Effector memory CD4-positive, alpha-beta T cell (primary cell): ENCODE data around the gene OR51B4.

Source experiments
- DNase-seq, 3 donors: peaks; one replicate each; pipeline ENCODE4 v3.0.0-alpha.2; 2020
- H3K27ac ChIP-seq: 2 replicates; pipeline ENCODE4 v1.7.0; 2013; ENCODE audit warnings: mild to moderate bottlenecking, low read length, moderate library complexity; ENCODE audit not compliant: insufficient read depth, poor library complexity, severe bottlenecking
- H3K27me3 ChIP-seq: replicated peaks from 2 replicates; pipeline ENCODE4 v1.7.0; 2013; ENCODE audit warnings: mild to moderate bottlenecking, low read length; ENCODE audit not compliant: insufficient read depth, control insufficient read depth, poor library complexity, severe bottlenecking
- H3K36me3 ChIP-seq: 2 replicates; pipeline ENCODE4 v1.7.0; 2013; ENCODE audit warnings: mild to moderate bottlenecking, low read length, moderate library complexity; ENCODE audit not compliant: control insufficient read depth, insufficient read depth
- H3K4me1 ChIP-seq: 2 replicates; pipeline ENCODE4 v1.7.0; 2013; ENCODE audit warnings: low read length, mild to moderate bottlenecking; ENCODE audit not compliant: control insufficient read depth, insufficient read depth, poor library complexity, severe bottlenecking
- H3K4me3 ChIP-seq: 2 replicates; pipeline ENCODE4 v1.7.0; 2013; ENCODE audit warnings: low read length, low read depth, mild to moderate bottlenecking; ENCODE audit not compliant: insufficient read depth, poor library complexity, severe bottlenecking
- H3K9me3 ChIP-seq: 2 replicates; pipeline ENCODE4 v1.7.0; 2013; ENCODE audit warnings: mild to moderate bottlenecking, low read length, moderate library complexity; ENCODE audit not compliant: control insufficient read depth

OR51B4 gene

GRCh38 chr11:5275369-5276110, 26.2 kb downstream of the OR51B4 start:
- no peak overlapping the region for H3K27ac ChIP-seq
- no peaks in the 10 kb centered on the region for H3K9me3 ChIP-seq
- H3K4me1 ChIP-seq = no peaks in the 10 kb centered on the region

GRCh38 chr11:5274395-5274794, 27.4 kb downstream of the OR51B4 start:
- no peak for DNase-seq

More at GRCh38 chr11:5275369-5276110, 26.2 kb downstream of the OR51B4 start:
- Histone ChIP-seq H3K36me3 (no peaks in the 10 kb centered on the region), H3K4me3 (no peak overlapping the region), H3K27me3 (no peaks in the 10 kb centered on the region)
- no peak for DNase-seq

GRCh38 chr11:5272395-5273017, 29.2 kb downstream of the OR51B4 start:
- no peak overlapping the region for H3K27ac ChIP-seq
- H3K4me3 ChIP-seq = no peak overlapping the region
- H3K4me1 ChIP-seq = no peaks in the 10 kb centered on the region
- H3K36me3 ChIP-seq = no peaks in the 10 kb centered on the region
- no peaks in the 10 kb centered on the region for H3K27me3 ChIP-seq
- no peak for DNase-seq
- no peaks in the 10 kb centered on the region for H3K9me3 ChIP-seq

More at GRCh38 chr11:5274395-5274794, 27.4 kb downstream of the OR51B4 start:
- Histone ChIP-seq H3K4me1 (no peaks in the 10 kb centered on the region), H3K27me3 (no peaks in the 10 kb centered on the region), H3K27ac (no peak overlapping the region), H3K9me3 (no peaks in the 10 kb centered on the region), H3K4me3 (no peak overlapping the region), H3K36me3 (no peaks in the 10 kb centered on the region)

- no peaks in the 10 kb centered on the region for H3K27me3 ChIP-seq
- no peak within 1 kb of the TSS for H3K4me3 ChIP-seq
- no peaks in the 10 kb centered on the region for H3K4me1 ChIP-seq
- no peak within 1 kb of the TSS for H3K27ac ChIP-seq
- H3K9me3 ChIP-seq = no peaks in the 10 kb centered on the region
- H3K36me3 ChIP-seq = no peaks in the 10 kb centered on the region
- no peak for DNase-seq
Measured at GRCh38 chr11:5269715-5270147, 32.0 kb downstream of the OR51B4 start, which contains the start of gene HBE1. HBE1 (minus strand) TSS chr11:5269945; CDS start chr11:5269890, 55 bp downstream.

DNA sequence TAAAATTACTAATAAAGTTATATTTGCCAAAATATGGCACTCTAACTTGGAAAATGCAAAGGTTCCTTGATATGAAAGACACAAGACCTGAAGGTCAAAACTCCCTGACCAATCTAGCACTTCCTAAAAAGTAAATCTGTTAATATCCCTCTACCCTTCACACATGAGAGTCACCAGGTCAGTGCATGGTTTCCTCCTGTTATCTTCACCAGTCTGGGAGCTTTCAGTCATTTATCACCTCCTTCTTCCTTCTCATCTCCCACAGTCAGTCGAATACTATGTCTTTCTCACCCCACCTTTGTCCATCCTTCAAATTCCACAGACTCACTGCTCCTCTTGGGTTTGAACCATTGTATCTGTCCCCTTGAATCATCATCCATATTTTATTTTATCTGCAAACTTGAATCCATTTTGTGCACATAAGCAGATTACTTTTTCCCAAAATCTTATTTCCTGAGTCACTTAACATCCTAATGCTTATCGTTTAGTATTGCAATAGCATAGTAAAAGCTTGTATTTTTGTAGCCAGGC, 34.6 kb downstream of the OR51B4 start:
- H3K36me3 ChIP-seq = no peaks in the 10 kb centered on the region
- no peaks in the 10 kb centered on the region for H3K4me1 ChIP-seq
- no peaks in the 10 kb centered on the region for H3K27me3 ChIP-seq
- DNase-seq = no peak
- H3K9me3 ChIP-seq = no peaks in the 10 kb centered on the region
- no peak overlapping the region for H3K27ac ChIP-seq
- H3K4me3 ChIP-seq = no peak overlapping the region

GRCh38 chr11:5266609-5267008, 35.1 kb downstream of the OR51B4 start:
- H3K9me3 ChIP-seq = no peaks in the 10 kb centered on the region
- H3K27me3 ChIP-seq = no peaks in the 10 kb centered on the region
- no peaks in the 10 kb centered on the region for H3K36me3 ChIP-seq
- DNase-seq = no peak
- H3K27ac ChIP-seq = no peak overlapping the region
- H3K4me3 ChIP-seq = no peak overlapping the region
- H3K4me1 ChIP-seq = no peaks in the 10 kb centered on the region

DNA sequence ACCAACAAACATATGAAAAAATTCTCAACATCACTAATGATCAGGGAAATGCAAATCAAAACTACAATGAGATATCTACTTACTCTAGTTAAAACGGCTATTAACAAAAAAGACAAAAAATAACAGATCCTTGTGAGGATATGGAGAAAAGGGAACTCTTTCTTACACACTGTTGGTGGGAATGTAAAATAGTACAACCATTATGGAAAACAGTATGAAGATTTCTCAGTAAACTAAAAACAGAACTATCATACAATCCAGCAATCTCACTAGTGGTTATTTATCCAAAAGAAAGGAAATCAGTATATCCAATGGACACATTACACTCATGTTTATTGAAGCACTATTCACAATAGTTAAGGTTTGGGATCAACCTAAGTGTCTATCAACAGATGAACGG, 35.9 kb downstream of the OR51B4 start:
- no peaks in the 10 kb centered on the region for H3K9me3 ChIP-seq
- DNase-seq = no peak
- H3K27me3 ChIP-seq = no peaks in the 10 kb centered on the region
- H3K4me3 ChIP-seq = no peak overlapping the region
- H3K4me1 ChIP-seq = no peaks in the 10 kb centered on the region
- no peak overlapping the region for H3K27ac ChIP-seq
- no peaks in the 10 kb centered on the region for H3K36me3 ChIP-seq

DNA sequence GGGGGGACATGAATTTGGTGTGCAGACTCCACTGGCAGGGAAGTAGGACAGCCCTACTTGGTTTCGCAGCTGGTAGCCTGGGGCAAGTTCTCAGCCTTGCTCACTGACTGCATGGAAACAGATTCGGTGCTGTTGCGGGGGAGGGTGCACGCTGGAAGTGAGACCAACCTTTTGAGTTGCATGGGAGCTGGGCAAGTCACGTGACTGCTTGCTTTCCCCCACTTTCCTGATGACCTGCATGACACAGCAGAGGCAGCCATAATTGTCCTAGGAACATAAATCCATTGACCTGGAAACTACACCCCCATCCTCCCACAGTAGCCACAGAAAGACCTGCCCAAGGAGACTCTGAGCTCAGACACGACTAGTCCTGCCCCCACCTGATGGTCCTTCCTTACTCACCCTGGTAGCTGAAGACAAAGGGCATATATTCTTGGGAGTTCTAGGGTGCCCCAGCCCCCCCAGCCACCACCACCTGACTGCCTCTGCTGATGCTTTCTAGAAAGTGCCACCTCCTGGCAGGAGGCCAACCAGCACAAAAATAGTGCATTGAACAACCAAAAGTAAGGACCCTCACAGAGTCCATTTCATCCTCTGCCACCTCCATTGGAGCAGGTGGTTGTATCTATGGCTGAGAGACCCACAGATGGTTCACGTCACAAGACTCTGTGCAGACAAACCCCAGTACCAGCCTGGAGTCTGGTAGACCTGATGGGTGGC, 43.0 kb downstream of the OR51B4 start:
- H3K9me3 ChIP-seq = no peaks in the 10 kb centered on the region
- no peak overlapping the region for H3K27ac ChIP-seq
- no peaks in the 10 kb centered on the region for H3K36me3 ChIP-seq
- H3K4me1 ChIP-seq = no peaks in the 10 kb centered on the region
- H3K27me3 ChIP-seq = no peaks in the 10 kb centered on the region
- H3K4me3 ChIP-seq = no peak overlapping the region
- no peak for DNase-seq

GRCh38 chr11:5257296-5257695, 44.5 kb downstream of the OR51B4 start:
- H3K27ac ChIP-seq = no peak overlapping the region
- H3K36me3 ChIP-seq = no peaks in the 10 kb centered on the region
- no peak for DNase-seq
- H3K4me3 ChIP-seq = no peak overlapping the region
- no peaks in the 10 kb centered on the region for H3K27me3 ChIP-seq
- no peaks in the 10 kb centered on the region for H3K9me3 ChIP-seq
- H3K4me1 ChIP-seq = no peaks in the 10 kb centered on the region
